ENCODE results near the gene FCN3. TPM values are rescaled to one million over a fixed set of nuclear protein-coding genes. Genes with fewer than 3 reads are reported as not detected.

FCN3 gene
- total and polyA plus RNA-seq, 9 of the 15 experiments (the other 6 are each of a cell fraction or from before 2014, with no cell fraction given) = 0.49 TPM; not detected in 8

DNA sequence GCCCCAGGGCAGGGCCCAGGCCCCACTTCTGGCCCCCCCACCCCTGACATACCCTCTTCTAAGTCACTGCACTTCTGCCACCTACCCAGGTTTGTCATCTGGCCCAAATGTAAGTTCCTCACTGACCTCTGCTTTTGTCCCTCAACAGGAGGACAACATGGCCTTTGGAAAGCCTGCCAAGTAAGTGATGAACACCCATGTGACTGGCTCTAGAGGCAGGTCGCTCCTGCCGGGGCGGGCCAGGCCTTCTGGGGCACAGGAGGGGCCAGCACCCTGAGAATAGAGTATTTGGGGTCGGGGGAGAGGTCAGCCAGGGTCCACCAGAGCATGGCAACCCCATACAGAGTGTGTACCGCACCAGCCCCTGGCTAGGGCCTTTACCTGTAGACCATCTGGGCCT is 42.7 kb downstream of the FCN3 start:
- in situ Hi-C loops (cut with MboI) = no loop called here
- Histone ChIP-seq H3K36me3 (ENCODE audit: control insufficient read depth, insufficient read depth, low read length) (peaks cover 89% of the 10 kb centered on the region), H3K9me3 (replicated peaks; ENCODE audit: control insufficient read depth, insufficient read depth, low read depth, low read length) (no peaks in the 10 kb centered on the region), H3K27me3 (ENCODE audit: control insufficient read depth in 2 of 2, insufficient read depth in 2 of 2, low read length in 2 of 2) (no peaks in the 10 kb centered on the region), H4K20me1 (replicated peaks; ENCODE audit: control insufficient read depth, insufficient read depth, low read length) (peaks cover 16% of the 10 kb centered on the region), H3K27ac (ENCODE audit: extremely low read depth, low read depth, low read length) (no peak overlapping the region), H3K79me2 (ENCODE audit: control insufficient read depth, insufficient read depth, low read length) (peaks cover 28% of the 10 kb centered on the region), H2AFZ (ENCODE audit: low read depth, low read length) (no peak overlapping the region), H3K9ac (ENCODE audit: insufficient read depth in 1 of 2, low read depth in 2 of 2, low read length in 2 of 2) (peak overlapping the region in 1 of 2 experiments; percentile 61; a peak in 1 of 4 replicates), H3K9me1 (ENCODE audit: control insufficient read depth, insufficient read depth, low read length) (no peaks in the 10 kb centered on the region), H3K4me3 (no peak overlapping the region), H3K4me1 (replicated peaks in 1 of 2; ENCODE audit: control insufficient read depth in 2 of 2, insufficient read depth in 2 of 2, low read length in 2 of 2) (peaks cover 0 to 12% of the 10 kb centered on the region in 2 experiments; a peak in 2 of 5 replicates), H3K4me2 (ENCODE audit: insufficient read depth, low read length) (no peak overlapping the region)
- 97% methylated on average over 5 of the region's 5 CpGs for WGBS (ENCODE audit: insufficient coverage, low coverage, missing lambda C conversion rate)
- CTCF ChIA-PET (ENCODE audit: low intra/inter-chr PET ratio) = interaction anchor here (0.7 to 1.9 kb wide), 5 partner anchors 35 to 275 kb away, joined by 3 to 7 read pairs (median 4); partner anchors contain the start of gene MAP3K6
- DNase-seq (ENCODE audit: extremely low read depth in 1 of 4, low spot score in 3 of 4) (no peak), FAIRE-seq (no peak), ATAC-seq (no peak)
- TF ChIP-seq ILF3 (IDR thresholded peaks at IDR 0.05; ENCODE audit: borderline replicate concordance) = no peak
- TF ChIP-seq, protein P1, sequence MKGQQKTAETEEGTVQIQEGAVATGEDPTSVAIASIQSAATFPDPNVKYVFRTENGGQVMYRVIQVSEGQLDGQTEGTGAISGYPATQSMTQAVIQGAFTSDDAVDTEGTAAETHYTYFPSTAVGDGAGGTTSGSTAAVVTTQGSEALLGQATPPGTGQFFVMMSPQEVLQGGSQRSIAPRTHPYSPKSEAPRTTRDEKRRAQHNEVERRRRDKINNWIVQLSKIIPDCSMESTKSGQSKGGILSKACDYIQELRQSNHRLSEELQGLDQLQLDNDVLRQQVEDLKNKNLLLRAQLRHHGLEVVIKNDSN (CRISPR knock-in tag; IDR thresholded peaks at IDR 0.05) = 0 out of 2 replicates have a peak, but pooled peaks have one; percentile 27
- POLR2A ChIA-PET = interaction anchor here (0.5 to 2.5 kb wide), 11 partner anchors 8 to 570 kb away, joined by 3 to 23 read pairs (median 4); partner anchors contain the start of genes MAP3K6 and TMEM222
- BruUV-seq (replicated peaks) = no TSS peak
- intact Hi-C loops (cut with micrococcal nuclease) = loop anchor here (1.0 to 2.0 kb wide), 2 partner anchors 40 to 63 kb away; no protein-coding TSS in a partner anchor

DNA sequence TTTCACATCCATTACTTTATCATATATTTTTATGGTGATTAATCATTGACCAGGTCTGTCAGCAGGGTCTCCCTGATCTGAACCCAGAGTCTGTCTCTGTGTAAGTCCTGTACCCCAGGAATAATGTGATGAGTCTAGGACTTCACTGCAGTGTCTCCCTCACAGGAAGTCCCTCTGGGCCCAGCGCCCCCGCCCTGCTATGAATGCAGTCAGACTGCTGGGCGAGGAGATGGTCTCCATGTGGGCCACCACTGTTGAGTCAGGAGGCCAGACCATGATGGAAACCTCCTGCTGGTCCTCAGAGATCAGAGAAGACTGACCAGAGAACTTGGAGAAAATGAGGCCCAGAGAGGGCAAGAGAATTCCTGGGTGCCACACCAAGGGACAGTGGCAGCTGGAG is 43.2 kb downstream of the FCN3 start:
- Histone ChIP-seq H3K4me3 (no peak overlapping the region), H3K9ac (ENCODE audit: insufficient read depth in 1 of 2, low read depth in 2 of 2, low read length in 2 of 2) (peak overlapping the region in 1 of 2 experiments; percentile 15; a peak in 1 of 4 replicates), H4K20me1 (replicated peaks; ENCODE audit: control insufficient read depth, insufficient read depth, low read length) (peaks cover 16% of the 10 kb centered on the region), H3K9me3 (replicated peaks; ENCODE audit: control insufficient read depth, insufficient read depth, low read depth, low read length) (no peaks in the 10 kb centered on the region), H3K79me2 (ENCODE audit: control insufficient read depth, insufficient read depth, low read length) (peaks cover 33% of the 10 kb centered on the region), H3K36me3 (ENCODE audit: control insufficient read depth, insufficient read depth, low read length) (peaks cover 90% of the 10 kb centered on the region), H3K4me1 (replicated peaks in 1 of 2; ENCODE audit: control insufficient read depth in 2 of 2, insufficient read depth in 2 of 2, low read length in 2 of 2) (peaks cover 0 to 12% of the 10 kb centered on the region in 2 experiments; a peak in 2 of 5 replicates), H3K27ac (ENCODE audit: extremely low read depth, low read depth, low read length) (no peak overlapping the region), H3K4me2 (ENCODE audit: insufficient read depth, low read length) (no peak overlapping the region), H2AFZ (ENCODE audit: low read depth, low read length) (no peak overlapping the region), H3K9me1 (ENCODE audit: control insufficient read depth, insufficient read depth, low read length) (no peaks in the 10 kb centered on the region), H3K27me3 (ENCODE audit: control insufficient read depth in 2 of 2, insufficient read depth in 2 of 2, low read length in 2 of 2) (no peaks in the 10 kb centered on the region)
- intact Hi-C loops (cut with micrococcal nuclease) = no loop called here
- ChIA-PET CTCF (ENCODE audit: low intra/inter-chr PET ratio) (no interaction called here), POLR2A (interaction anchor here (0.5 to 2.5 kb wide), 2 partner anchors 8 to 1781 kb away, joined by 3 to 23 read pairs; partner anchors contain the start of gene TMEM222)
- WGBS (ENCODE audit: insufficient coverage, low coverage, missing lambda C conversion rate) = 97% methylated on average over 3 of the region's 3 CpGs
- DNase-seq (ENCODE audit: extremely low read depth in 1 of 4, low spot score in 3 of 4) (no peak), FAIRE-seq (no peak), ATAC-seq (no peak)
- BruUV-seq (replicated peaks) = no TSS peak
- in situ Hi-C loops (cut with MboI) = no loop called here
- TF ChIP-seq, protein P2, sequence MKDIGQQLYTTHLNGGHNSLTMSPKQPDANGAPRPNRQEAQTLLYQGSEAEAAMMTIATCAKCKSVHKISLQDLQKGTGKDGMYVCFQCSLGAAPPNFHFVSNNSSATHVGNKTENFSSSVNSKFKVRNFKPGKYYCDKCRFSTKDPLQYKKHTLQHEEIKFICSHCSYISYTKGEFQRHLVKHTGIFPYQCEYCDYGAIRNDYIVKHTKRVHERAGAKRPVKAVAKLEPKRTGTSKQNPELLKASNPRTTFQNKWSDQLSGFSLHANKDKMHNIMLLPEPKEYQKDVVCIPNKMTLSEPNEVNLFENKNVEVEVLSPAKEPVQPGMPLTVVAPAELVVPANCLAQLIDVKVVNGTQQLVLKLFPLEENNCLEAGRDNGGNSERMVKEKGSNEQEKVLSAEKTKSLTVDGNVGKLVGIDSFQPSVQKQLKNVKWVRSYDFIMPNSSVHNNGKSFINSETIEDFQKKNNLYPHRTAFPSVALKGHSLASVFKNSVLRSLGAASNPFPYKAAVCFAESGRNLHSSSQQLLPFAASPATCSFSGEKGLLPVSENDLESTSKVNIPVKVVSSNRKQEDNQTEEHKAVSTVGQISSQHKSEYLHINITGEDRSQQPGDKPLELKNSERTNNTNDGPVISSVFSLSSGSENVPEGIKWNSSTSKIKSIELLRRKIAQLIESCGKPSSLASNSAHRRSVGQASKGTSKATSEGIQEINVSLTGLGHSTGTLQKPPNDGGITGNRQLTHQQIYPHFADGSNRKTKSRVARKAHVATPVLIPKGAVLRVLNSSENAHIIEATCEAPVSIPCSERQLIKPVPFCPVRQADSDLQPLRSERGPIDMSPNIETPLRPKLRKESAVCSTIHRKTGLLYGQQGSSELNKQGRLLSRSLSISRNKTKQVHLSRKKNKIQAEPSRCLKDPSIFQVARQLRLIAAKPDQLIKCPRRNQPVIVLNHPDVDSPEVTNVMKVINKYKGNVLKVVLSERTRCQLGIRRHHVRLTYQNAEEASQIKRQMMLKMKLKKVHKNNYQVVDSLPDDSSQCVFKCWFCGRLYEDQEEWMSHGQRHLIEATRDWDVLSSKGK (CRISPR knock-in tag; IDR thresholded peaks at IDR 0.05) = no peak
- TF ChIP-seq U2AF2 (optimal IDR thresholded peaks at IDR 0.05; ENCODE audit: low read depth, low read length) (no peak), NR2F6 (CRISPR knock-in tag; IDR thresholded peaks at IDR 0.05) (no peak), YBX1 (IDR thresholded peaks at IDR 0.05) (no peak), ZNF165 (CRISPR knock-in tag; IDR thresholded peaks at IDR 0.05; ENCODE audit: borderline replicate concordance) (no peak), SIX5 (IDR thresholded peaks at IDR 0.05; ENCODE audit: borderline replicate concordance in 1 of 2, insufficient read depth in 1 of 2, low read depth in 1 of 2, low read length in 2 of 2) (no peak), HDGF (IDR thresholded peaks at IDR 0.05) (no peak), LARP7 (IDR thresholded peaks at IDR 0.05) (no peak), RFX1 (IDR thresholded peaks at IDR 0.05) (no peak)
